Endothelial cell (in vitro differentiated cells): Measurements from ENCODE around the gene TMEM185B. TPM values are rescaled to one million over a fixed set of nuclear protein-coding genes. Genes with fewer than 3 reads are reported as not detected.

Source experiments
- DNase-seq: peaks from one replicate; pipeline ENCODE4 v3.0.0; 2021; ENCODE audit warnings: low spot score
- H3K27ac Mint-ChIP-seq: one replicate; pipeline ENCODE4 v1.8.0; 2021; ENCODE audit warnings: mixed read lengths, inconsistent platforms; ENCODE audit not compliant: unreplicated experiment
- H3K27me3 Mint-ChIP-seq: one replicate; pipeline ENCODE4 v1.8.0; 2021; ENCODE audit warnings: mild to moderate bottlenecking, moderate library complexity, mixed read lengths, inconsistent platforms; ENCODE audit not compliant: unreplicated experiment
- H3K36me3 Mint-ChIP-seq: one replicate; pipeline ENCODE4 v1.8.0; 2021; ENCODE audit warnings: mild to moderate bottlenecking, low read depth, mixed read lengths, inconsistent platforms; ENCODE audit not compliant: unreplicated experiment
- H3K4me1 Mint-ChIP-seq: one replicate; pipeline ENCODE4 v1.8.0; 2021; ENCODE audit warnings: mild to moderate bottlenecking, mixed read lengths, inconsistent platforms; ENCODE audit not compliant: unreplicated experiment
- H3K4me3 Mint-ChIP-seq: one replicate; pipeline ENCODE4 v1.8.0; 2021; ENCODE audit warnings: mild to moderate bottlenecking, mixed read lengths, inconsistent platforms; ENCODE audit not compliant: unreplicated experiment
- H3K9me3 Mint-ChIP-seq: one replicate; pipeline ENCODE4 v1.8.0; 2021; ENCODE audit warnings: mixed read lengths, inconsistent platforms; ENCODE audit not compliant: unreplicated experiment
- total RNA-seq: library from RNA; stranded (reverse); fragmentation: NEBNext Ultra II Directional; extraction: Animal tissue kit (Norgen Biotek cat#: 25700); gene quantifications from one replicate; pipeline ENCODE4 v1.2.1, GENCODE V29; 2021; ENCODE audit not compliant: unreplicated experiment
- TF ChIP-seq, protein P1 (sequence below): fragments of 200-600 bp; sonication (generic); IDR thresholded peaks from one replicate; pipeline ENCODE4 v1.5.0; 2021; ENCODE audit warnings: antibody characterized with exemption; ENCODE audit not compliant: unreplicated experiment

The TMEM185B gene
- total RNA-seq, 1 donor from 2014 or later, result 38.4 TPM

DNA sequence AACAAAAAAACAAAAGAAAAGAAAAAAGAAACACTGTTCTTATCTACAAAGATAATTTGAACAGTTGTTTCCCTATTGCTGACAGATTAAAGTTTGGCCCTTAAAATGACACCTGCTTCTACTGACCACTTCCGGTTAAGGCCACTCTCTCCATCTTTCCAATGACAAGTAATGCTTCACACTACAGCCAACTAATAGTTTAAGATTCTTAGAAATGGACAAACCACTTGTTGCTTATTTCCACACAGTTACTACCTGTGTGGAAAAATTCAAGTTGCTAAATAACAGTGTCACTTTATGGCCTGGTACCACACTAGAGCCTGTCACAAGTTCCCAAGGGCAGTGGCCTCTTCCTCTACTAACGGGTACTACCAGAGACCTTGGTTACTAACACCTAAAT lies 2.4 kb downstream of the TMEM185B start:
- Mint-ChIP-seq H3K36me3 (peaks cover 26% of the 10 kb centered on the region), H3K4me3 (peak overlapping the region; percentile 60)

DNA sequence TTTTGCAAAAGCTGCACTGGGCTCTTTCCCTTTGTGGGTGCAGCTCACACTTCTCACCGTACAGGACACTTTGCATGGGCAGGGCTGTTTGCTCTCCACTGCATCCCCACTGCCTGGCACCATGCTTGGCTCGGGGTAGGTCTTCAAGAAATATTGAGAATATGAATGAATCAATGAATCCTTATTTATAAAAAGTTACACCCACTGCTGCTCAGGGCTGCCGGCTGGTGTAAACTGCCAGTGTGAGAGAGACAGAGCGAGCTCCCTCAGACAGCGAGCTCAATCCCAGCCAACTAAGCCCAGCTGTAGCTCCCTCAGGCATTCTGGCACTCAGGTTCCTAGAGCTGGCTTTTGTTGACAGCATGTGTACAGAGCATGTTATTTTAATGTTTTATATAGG lies 3.4 kb downstream of the TMEM185B start:
- peaks cover 26% of the 10 kb centered on the region for H3K36me3 Mint-ChIP-seq
- H3K4me3 Mint-ChIP-seq, result no peak overlapping the region
- TF ChIP-seq, protein P1, sequence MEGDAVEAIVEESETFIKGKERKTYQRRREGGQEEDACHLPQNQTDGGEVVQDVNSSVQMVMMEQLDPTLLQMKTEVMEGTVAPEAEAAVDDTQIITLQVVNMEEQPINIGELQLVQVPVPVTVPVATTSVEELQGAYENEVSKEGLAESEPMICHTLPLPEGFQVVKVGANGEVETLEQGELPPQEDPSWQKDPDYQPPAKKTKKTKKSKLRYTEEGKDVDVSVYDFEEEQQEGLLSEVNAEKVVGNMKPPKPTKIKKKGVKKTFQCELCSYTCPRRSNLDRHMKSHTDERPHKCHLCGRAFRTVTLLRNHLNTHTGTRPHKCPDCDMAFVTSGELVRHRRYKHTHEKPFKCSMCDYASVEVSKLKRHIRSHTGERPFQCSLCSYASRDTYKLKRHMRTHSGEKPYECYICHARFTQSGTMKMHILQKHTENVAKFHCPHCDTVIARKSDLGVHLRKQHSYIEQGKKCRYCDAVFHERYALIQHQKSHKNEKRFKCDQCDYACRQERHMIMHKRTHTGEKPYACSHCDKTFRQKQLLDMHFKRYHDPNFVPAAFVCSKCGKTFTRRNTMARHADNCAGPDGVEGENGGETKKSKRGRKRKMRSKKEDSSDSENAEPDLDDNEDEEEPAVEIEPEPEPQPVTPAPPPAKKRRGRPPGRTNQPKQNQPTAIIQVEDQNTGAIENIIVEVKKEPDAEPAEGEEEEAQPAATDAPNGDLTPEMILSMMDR, result no peak
- H3K27ac Mint-ChIP-seq, result no peak overlapping the region
- peaks cover 3% of the 10 kb centered on the region for H3K9me3 Mint-ChIP-seq
- H3K27me3 Mint-ChIP-seq, result peaks cover 23% of the 10 kb centered on the region
- no peak for DNase-seq
- peaks cover 37% of the 10 kb centered on the region for H3K4me1 Mint-ChIP-seq

More for the DNA sequence above, 2.4 kb downstream of the TMEM185B start:
- no peak for DNase-seq
- TF ChIP-seq, protein P1, result no peak
- Mint-ChIP-seq H3K27ac (no peak overlapping the region), H3K9me3 (peaks cover 3% of the 10 kb centered on the region), H3K27me3 (peaks cover 26% of the 10 kb centered on the region), H3K4me1 (peaks cover 38% of the 10 kb centered on the region)

DNA sequence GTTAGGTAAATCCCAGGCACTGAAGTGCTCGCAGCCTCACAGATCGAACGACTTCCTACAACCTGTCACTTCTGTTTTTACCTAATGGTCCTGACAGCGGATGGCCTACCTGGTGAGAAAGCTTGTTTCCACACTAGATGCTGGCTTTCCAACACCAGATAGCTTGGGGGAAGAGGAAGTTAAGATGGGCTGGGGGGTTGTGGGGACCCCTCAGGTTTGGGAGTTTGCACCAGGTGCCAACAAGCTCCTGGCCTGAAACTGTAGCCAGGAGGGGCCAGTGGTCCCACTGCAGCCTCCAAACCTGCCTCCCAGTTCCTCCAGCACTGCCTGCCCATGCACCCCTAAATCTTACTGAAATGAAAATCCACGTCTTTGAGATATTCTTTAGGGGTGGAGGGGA lies 3.9 kb downstream of the TMEM185B start:
- DNase-seq, result no peak
- TF ChIP-seq, protein P1, result no peak
- Mint-ChIP-seq H3K27me3 (peaks cover 23% of the 10 kb centered on the region), H3K27ac (no peak overlapping the region), H3K4me3 (no peak overlapping the region), H3K36me3 (peaks cover 26% of the 10 kb centered on the region), H3K9me3 (peaks cover 3% of the 10 kb centered on the region), H3K4me1 (peaks cover 34% of the 10 kb centered on the region)

DNA sequence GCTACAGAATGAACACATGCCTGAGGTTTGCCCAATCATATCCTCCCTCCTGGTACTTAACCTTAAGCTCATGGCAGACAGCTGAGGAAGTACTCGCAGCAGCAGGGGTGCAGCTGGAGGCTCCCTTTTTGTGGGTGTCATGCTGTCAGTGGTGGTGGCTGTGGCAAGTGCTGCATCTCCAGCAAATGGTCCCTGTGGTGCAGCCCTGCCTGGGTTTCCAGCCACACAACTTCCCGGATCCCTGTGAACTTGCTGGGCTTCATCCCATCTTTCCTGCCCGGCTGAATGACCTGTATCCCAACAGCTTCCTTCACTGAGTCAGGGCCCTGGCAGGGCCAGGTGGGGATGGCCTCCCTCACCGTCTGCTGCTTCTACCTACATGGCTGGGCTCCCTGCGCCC lies 5.0 kb downstream of the TMEM185B start:
- no peak overlapping the region for H3K4me3 Mint-ChIP-seq
- H3K9me3 Mint-ChIP-seq, result peaks cover 3% of the 10 kb centered on the region
- DNase-seq, result no peak
- TF ChIP-seq, protein P1, result no peak
- H3K4me1 Mint-ChIP-seq, result peaks cover 27% of the 10 kb centered on the region
- H3K36me3 Mint-ChIP-seq, result peaks cover 26% of the 10 kb centered on the region
- H3K27me3 Mint-ChIP-seq, result peaks cover 17% of the 10 kb centered on the region
- H3K27ac Mint-ChIP-seq, result no peak overlapping the region

DNA sequence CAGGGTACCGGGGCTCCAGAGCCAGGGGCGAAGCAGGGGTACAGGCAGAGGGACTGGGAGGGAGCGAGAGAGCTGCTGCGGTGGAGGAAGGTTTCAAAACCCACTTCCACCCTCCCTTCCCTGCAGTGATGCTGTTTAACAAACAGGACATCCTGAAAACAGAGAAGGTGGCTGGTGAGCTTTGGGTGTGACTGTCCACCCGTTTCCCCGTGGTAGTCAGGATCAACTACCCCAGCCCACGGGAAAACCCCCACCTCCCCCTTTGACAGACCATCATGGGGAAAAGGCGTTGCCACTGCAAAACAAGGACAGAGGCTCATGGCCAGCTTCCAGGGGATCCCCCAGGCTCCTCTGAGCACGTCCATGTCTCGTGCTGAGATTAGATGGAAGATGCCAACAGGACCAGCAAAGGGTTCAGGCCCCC lies 12.9 kb downstream of the TMEM185B start:
- peaks cover 7% of the 10 kb centered on the region for H3K27me3 Mint-ChIP-seq
- peaks cover 16% of the 10 kb centered on the region for H3K4me1 Mint-ChIP-seq
- no peak overlapping the region for H3K27ac Mint-ChIP-seq
- no peak for DNase-seq
- no peaks in the 10 kb centered on the region for H3K36me3 Mint-ChIP-seq
- TF ChIP-seq, protein P1, result no peak
- no peak overlapping the region for H3K4me3 Mint-ChIP-seq
- no peaks in the 10 kb centered on the region for H3K9me3 Mint-ChIP-seq
